ENCODE data around the gene GTF3C1. TPM values are rescaled to one million over a fixed set of nuclear protein-coding genes. Genes with fewer than 3 reads are reported as not detected.

GTF3C1 gene
- polyA plus RNA-seq, 1 donor from 2014 or later: 54.0 TPM

DNA sequence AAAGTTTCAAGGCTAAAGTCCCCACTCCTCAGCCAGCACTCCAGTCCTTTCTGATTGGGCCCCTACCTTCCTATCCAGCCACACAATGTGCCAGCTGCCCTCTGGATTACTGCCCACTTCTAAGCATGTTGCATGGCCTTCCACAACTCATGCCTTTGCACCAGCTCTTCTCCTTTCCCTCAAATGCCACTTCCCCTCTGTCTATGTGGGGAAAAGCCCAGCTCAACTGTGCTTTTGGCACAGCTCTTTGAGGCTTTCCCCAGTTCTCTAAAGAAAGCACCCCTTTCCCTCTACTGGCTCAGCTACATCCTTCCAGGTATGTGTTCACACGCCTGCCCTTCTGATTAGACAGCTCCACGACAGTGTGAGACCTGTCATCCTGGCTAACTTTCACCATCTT lies 18.5 kb downstream of the GTF3C1 start:
- no peaks in the 10 kb centered on the region for H3K9me2 ChIP-seq (ENCODE audit: insufficient read depth, low read length)
- H4K20me1 ChIP-seq (ENCODE audit: insufficient read depth): no peaks in the 10 kb centered on the region
- no peaks in the 10 kb centered on the region for H3K9me3 ChIP-seq (ENCODE audit: low read length)
- H3K36me3 ChIP-seq (ENCODE audit: insufficient read depth, low read length): peaks cover 4% of the 10 kb centered on the region
- H3K9ac ChIP-seq (ENCODE audit: low read length): no peak overlapping the region
- TF ChIP-seq, protein P1, sequence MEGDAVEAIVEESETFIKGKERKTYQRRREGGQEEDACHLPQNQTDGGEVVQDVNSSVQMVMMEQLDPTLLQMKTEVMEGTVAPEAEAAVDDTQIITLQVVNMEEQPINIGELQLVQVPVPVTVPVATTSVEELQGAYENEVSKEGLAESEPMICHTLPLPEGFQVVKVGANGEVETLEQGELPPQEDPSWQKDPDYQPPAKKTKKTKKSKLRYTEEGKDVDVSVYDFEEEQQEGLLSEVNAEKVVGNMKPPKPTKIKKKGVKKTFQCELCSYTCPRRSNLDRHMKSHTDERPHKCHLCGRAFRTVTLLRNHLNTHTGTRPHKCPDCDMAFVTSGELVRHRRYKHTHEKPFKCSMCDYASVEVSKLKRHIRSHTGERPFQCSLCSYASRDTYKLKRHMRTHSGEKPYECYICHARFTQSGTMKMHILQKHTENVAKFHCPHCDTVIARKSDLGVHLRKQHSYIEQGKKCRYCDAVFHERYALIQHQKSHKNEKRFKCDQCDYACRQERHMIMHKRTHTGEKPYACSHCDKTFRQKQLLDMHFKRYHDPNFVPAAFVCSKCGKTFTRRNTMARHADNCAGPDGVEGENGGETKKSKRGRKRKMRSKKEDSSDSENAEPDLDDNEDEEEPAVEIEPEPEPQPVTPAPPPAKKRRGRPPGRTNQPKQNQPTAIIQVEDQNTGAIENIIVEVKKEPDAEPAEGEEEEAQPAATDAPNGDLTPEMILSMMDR (IDR thresholded peaks at IDR 0.05; ENCODE audit: poor library complexity, severe bottlenecking): no peak
- TF ChIP-seq EP300 (conservative IDR thresholded peaks at IDR 0.05; ENCODE audit: poor library complexity, severe bottlenecking): no peak
- no peak for TF ChIP-seq TAF1 (IDR thresholded peaks at IDR 0.05; ENCODE audit: low read depth)
- TF ChIP-seq EZH2 (IDR thresholded peaks at IDR 0.05; ENCODE audit: borderline replicate concordance, insufficient read depth, low read length, poor library complexity, severe bottlenecking): no peak
- TF ChIP-seq SMC3 (conservative IDR thresholded peaks at IDR 0.05; ENCODE audit: poor library complexity): no peak
- TF ChIP-seq, protein P2, sequence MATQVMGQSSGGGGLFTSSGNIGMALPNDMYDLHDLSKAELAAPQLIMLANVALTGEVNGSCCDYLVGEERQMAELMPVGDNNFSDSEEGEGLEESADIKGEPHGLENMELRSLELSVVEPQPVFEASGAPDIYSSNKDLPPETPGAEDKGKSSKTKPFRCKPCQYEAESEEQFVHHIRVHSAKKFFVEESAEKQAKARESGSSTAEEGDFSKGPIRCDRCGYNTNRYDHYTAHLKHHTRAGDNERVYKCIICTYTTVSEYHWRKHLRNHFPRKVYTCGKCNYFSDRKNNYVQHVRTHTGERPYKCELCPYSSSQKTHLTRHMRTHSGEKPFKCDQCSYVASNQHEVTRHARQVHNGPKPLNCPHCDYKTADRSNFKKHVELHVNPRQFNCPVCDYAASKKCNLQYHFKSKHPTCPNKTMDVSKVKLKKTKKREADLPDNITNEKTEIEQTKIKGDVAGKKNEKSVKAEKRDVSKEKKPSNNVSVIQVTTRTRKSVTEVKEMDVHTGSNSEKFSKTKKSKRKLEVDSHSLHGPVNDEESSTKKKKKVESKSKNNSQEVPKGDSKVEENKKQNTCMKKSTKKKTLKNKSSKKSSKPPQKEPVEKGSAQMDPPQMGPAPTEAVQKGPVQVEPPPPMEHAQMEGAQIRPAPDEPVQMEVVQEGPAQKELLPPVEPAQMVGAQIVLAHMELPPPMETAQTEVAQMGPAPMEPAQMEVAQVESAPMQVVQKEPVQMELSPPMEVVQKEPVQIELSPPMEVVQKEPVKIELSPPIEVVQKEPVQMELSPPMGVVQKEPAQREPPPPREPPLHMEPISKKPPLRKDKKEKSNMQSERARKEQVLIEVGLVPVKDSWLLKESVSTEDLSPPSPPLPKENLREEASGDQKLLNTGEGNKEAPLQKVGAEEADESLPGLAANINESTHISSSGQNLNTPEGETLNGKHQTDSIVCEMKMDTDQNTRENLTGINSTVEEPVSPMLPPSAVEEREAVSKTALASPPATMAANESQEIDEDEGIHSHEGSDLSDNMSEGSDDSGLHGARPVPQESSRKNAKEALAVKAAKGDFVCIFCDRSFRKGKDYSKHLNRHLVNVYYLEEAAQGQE (IDR thresholded peaks at IDR 0.05; ENCODE audit: borderline replicate concordance): no peak
- TF ChIP-seq RAD21 (conservative IDR thresholded peaks at IDR 0.05): no peak
- no peak for TF ChIP-seq POLR2AphosphoS5 (IDR thresholded peaks at IDR 0.05)
- TF ChIP-seq MXI1 (conservative IDR thresholded peaks at IDR 0.05; ENCODE audit: poor library complexity, severe bottlenecking): no peak
- H3F3A ChIP-seq (ENCODE audit: insufficient read depth, low read length, poor library complexity, severe bottlenecking): no peaks in the 10 kb centered on the region
- H3K4me3 ChIP-seq (ENCODE audit: low read length): no peak overlapping the region
- no peaks in the 10 kb centered on the region for H3K79me2 ChIP-seq (replicated peaks; ENCODE audit: insufficient read depth, low read length)
- H3K27me3 ChIP-seq (ENCODE audit: insufficient read depth, low read depth, low read length): no peaks in the 10 kb centered on the region
- H2AFZ ChIP-seq (ENCODE audit: low read depth, low read length): no peak overlapping the region
- H3K27ac ChIP-seq (ENCODE audit: low read length): no peak overlapping the region
- H3K4me2 ChIP-seq (ENCODE audit: low read length): no peak overlapping the region

DNA sequence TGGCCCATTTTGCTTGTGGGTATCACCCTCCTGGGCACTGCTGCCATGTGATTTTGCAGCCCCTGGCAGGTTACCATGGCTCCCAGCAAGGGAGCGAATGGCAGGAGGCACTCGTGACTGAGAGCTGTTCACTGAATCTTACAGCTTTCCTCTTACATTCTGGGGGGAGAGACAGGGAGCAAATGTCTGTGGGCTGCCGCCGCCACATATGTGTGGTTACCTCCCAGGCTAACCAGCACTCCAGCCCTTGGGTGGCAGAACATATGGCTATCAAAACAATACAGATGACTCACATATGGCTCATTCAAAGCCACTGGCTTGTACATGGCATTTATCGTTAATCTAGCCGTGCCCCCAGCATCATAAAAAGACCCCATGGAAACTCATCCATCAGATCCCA lies 19.8 kb downstream of the GTF3C1 start:
- TF ChIP-seq TAF1 (IDR thresholded peaks at IDR 0.05; ENCODE audit: low read depth) (no peak), POLR2AphosphoS5 (IDR thresholded peaks at IDR 0.05) (no peak), EP300 (conservative IDR thresholded peaks at IDR 0.05; ENCODE audit: poor library complexity, severe bottlenecking) (no peak), MXI1 (conservative IDR thresholded peaks at IDR 0.05; ENCODE audit: poor library complexity, severe bottlenecking) (no peak), SMC3 (conservative IDR thresholded peaks at IDR 0.05; ENCODE audit: poor library complexity) (no peak), RAD21 (conservative IDR thresholded peaks at IDR 0.05) (no peak), EZH2 (IDR thresholded peaks at IDR 0.05; ENCODE audit: borderline replicate concordance, insufficient read depth, low read length, poor library complexity, severe bottlenecking) (no peak)
- TF ChIP-seq, protein P2 (IDR thresholded peaks at IDR 0.05; ENCODE audit: borderline replicate concordance): no peak
- TF ChIP-seq, protein P1 (IDR thresholded peaks at IDR 0.05; ENCODE audit: poor library complexity, severe bottlenecking): no peak
- H3K27me3 ChIP-seq (ENCODE audit: insufficient read depth, low read depth, low read length): no peaks in the 10 kb centered on the region
- H3K9me3 ChIP-seq (ENCODE audit: low read length): no peaks in the 10 kb centered on the region
- H3K9me2 ChIP-seq (ENCODE audit: insufficient read depth, low read length): no peaks in the 10 kb centered on the region
- no peak overlapping the region for H2AFZ ChIP-seq (ENCODE audit: low read depth, low read length)
- H3F3A ChIP-seq (ENCODE audit: insufficient read depth, low read length, poor library complexity, severe bottlenecking): no peaks in the 10 kb centered on the region
- no peak overlapping the region for H3K27ac ChIP-seq (ENCODE audit: low read length)
- no peak overlapping the region for H3K4me2 ChIP-seq (ENCODE audit: low read length)
- H3K9ac ChIP-seq (ENCODE audit: low read length): no peak overlapping the region
- peaks cover 4% of the 10 kb centered on the region for H3K36me3 ChIP-seq (ENCODE audit: insufficient read depth, low read length)
- no peak overlapping the region for H3K4me3 ChIP-seq (ENCODE audit: low read length)
- no peaks in the 10 kb centered on the region for H3K79me2 ChIP-seq (replicated peaks; ENCODE audit: insufficient read depth, low read length)
- H4K20me1 ChIP-seq (ENCODE audit: insufficient read depth): no peaks in the 10 kb centered on the region
